ENCODE measurements around the gene RBFOX2.

GRCh38 chr22:35837101-35837727, 191.4 kb downstream of the RBFOX2 start:
- TF ChIP-seq CTCF (IDR thresholded peaks at IDR 0.05; ENCODE audit: extremely low read depth in 1 of 2, insufficient read depth in 1 of 2, low read depth in 1 of 2, low read length in 2 of 2): no peak
- TF ChIP-seq POLR2A (IDR thresholded peaks at IDR 0.05; ENCODE audit: low read depth, low read length): no peak
- no peak for TF ChIP-seq EZH2 (IDR thresholded peaks at IDR 0.05; ENCODE audit: borderline replicate concordance, low read depth, low read length, severe bottlenecking)
- no peak for TF ChIP-seq JUN (IDR thresholded peaks at IDR 0.05; ENCODE audit: borderline replicate concordance, insufficient read depth, insufficient read length, low read depth)
- TF ChIP-seq MYC (IDR thresholded peaks at IDR 0.05; ENCODE audit: low read depth, low read length): no peak
- TF ChIP-seq MAX (IDR thresholded peaks at IDR 0.05; ENCODE audit: insufficient read depth, insufficient read length): no peak
